ENCODE data around the gene RABGAP1L.

DNA sequence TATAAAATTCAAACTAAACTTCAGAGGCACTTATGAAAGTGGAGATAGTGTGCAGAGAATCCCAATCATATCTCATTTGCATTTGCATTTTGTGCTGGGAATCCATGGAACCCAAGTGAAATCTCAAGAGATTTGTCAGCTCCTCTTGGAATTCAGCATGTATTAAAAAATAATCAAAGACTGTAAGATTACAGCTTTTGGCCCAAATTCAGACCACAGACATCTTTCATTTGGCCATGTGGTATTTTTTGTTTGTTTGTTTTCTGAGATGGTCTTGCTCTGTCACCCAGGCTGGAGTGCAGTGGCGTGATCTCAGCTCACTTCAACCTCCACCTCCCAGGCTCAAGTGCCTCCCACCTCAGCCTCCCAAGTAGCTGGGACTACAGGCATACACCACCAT, 836.6 kb downstream of the RABGAP1L start:
- TF ChIP-seq, protein P1, sequence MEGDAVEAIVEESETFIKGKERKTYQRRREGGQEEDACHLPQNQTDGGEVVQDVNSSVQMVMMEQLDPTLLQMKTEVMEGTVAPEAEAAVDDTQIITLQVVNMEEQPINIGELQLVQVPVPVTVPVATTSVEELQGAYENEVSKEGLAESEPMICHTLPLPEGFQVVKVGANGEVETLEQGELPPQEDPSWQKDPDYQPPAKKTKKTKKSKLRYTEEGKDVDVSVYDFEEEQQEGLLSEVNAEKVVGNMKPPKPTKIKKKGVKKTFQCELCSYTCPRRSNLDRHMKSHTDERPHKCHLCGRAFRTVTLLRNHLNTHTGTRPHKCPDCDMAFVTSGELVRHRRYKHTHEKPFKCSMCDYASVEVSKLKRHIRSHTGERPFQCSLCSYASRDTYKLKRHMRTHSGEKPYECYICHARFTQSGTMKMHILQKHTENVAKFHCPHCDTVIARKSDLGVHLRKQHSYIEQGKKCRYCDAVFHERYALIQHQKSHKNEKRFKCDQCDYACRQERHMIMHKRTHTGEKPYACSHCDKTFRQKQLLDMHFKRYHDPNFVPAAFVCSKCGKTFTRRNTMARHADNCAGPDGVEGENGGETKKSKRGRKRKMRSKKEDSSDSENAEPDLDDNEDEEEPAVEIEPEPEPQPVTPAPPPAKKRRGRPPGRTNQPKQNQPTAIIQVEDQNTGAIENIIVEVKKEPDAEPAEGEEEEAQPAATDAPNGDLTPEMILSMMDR (IDR thresholded peaks at IDR 0.05): no peak
- TF ChIP-seq POLR2A (IDR thresholded peaks at IDR 0.05): no peak

Measured in thyroid gland (tissue), 4 donors.